Central memory CD4-positive, alpha-beta T cell (primary cell): ENCODE results near the gene MAN1B1.
"Not testable (repeated sequence)": the region's sequence is repeated elsewhere in the genome, so short reads cannot be mapped to it uniquely, and the experiment has no call there.

Experiments
- DNase-seq: peaks from one replicate; pipeline ENCODE4 v3.0.0; 2022

The MAN1B1 gene

GRCh38 chr9:137129456-137130175, 42.8 kb downstream of the MAN1B1 start:
- DNase-seq: peak; percentile 92

- DNase-seq: no peak
Observed at GRCh38 chr9:137130176-137130755, 43.5 kb downstream of the MAN1B1 start.

- no peak for DNase-seq
Observed at GRCh38 chr9:137134191-137134590, 47.4 kb downstream of the MAN1B1 start.

GRCh38 chr9:137135154-137135553, 48.4 kb downstream of the MAN1B1 start:
- not testable (repeated sequence) for DNase-seq

- no peak for DNase-seq
Observed at GRCh38 chr9:137136261-137136880, 49.6 kb downstream of the MAN1B1 start.

GRCh38 chr9:137136881-137137607, 50.3 kb downstream of the MAN1B1 start:
- DNase-seq: no peak

- no peak for DNase-seq
Observed at GRCh38 chr9:137138058-137138721, 51.4 kb downstream of the MAN1B1 start.

- peak; percentile 30 for DNase-seq
Observed at GRCh38 chr9:137138722-137139467, 52.1 kb downstream of the MAN1B1 start, which contains the start of gene GRIN1. Gene GRIN1 (plus strand): TSS chr9:137139154. CDS start chr9:137139487, 333 bp downstream.

GRCh38 chr9:137139468-137140150, 52.8 kb downstream of the MAN1B1 start:
- no peak for DNase-seq

GRCh38 chr9:137140151-137141012, 53.6 kb downstream of the MAN1B1 start:
- DNase-seq: no peak

- no peak for DNase-seq
Observed at GRCh38 chr9:137141050-137141810, 54.4 kb downstream of the MAN1B1 start.

GRCh38 chr9:137141976-137142936, 55.5 kb downstream of the MAN1B1 start:
- no peak for DNase-seq

- DNase-seq: no peak
Observed at GRCh38 chr9:137143459-137143858, 56.7 kb downstream of the MAN1B1 start.

- DNase-seq: no peak
Observed at GRCh38 chr9:137145731-137146526, 59.1 kb downstream of the MAN1B1 start.

GRCh38 chr9:137146527-137146918, 59.7 kb downstream of the MAN1B1 start:
- DNase-seq: no peak

- no peak for DNase-seq
Observed at GRCh38 chr9:137147091-137147792, 60.5 kb downstream of the MAN1B1 start.

GRCh38 chr9:137147793-137148160, 61.0 kb downstream of the MAN1B1 start:
- DNase-seq: no peak
